ENCODE data around the gene ADORA1. TPM values are rescaled to one million over a fixed set of nuclear protein-coding genes. Genes with fewer than 3 reads are reported as not detected.

ADORA1 gene
- total and polyA plus RNA-seq, 2 donors (not counting 3 experiments of a cell fraction or from before 2014, with no cell fraction given): 0.15 TPM; not detected in 1

DNA sequence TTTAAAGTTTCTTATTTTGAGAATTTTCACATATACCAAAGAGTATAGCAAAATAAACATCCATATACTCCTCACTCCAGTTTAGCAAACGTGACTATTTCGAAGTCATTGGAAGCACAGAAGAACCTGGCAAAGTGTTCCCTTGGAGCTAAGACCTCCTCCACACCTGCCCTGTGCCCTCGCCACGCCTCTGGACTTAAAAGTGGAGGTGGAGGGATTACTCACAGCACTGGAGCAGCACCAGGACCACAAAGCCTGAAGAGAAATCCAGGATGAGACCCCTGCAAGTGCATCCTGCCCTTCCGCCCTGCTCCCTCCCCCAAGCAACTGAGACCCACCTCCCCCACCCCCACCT lies 58.5 kb downstream of the ADORA1 start:
- ChIA-PET CTCF (interaction anchor here (1.2 kb wide), 1 partner anchor 9 kb away, joined by 4 read pairs; no protein-coding TSS in a partner anchor), POLR2A (no interaction called here)
- no TSS peak for BruUV-seq (replicated peaks)
- H3K9ac ChIP-seq (replicated peaks; ENCODE audit: extremely low read depth, insufficient read depth, low read length): no peak overlapping the region
- H3K27ac ChIP-seq (ENCODE audit: insufficient read depth, low read depth, low read length): no peak overlapping the region
- FAIRE-seq (no peak), DNase-seq (ENCODE audit: low read depth, low spot score) (no peak)
- H4K20me1 ChIP-seq (replicated peaks; ENCODE audit: control insufficient read depth, extremely low read depth, insufficient read depth, low read length): no peaks in the 10 kb centered on the region
- no peaks in the 10 kb centered on the region for H3K9me3 ChIP-seq (replicated peaks; ENCODE audit: control insufficient read depth, insufficient read depth, low read length)
- intact Hi-C loops (cut with micrococcal nuclease) (no loop called here), dilution Hi-C loops (cut with MboI; ENCODE audit: extremely low pct_ligation_motif_present, low sequenced_read_pairs) (no loop called here)
- no peaks in the 10 kb centered on the region for H3K36me3 ChIP-seq (ENCODE audit: control insufficient read depth in 2 of 2, extremely low read depth in 1 of 2, insufficient read depth in 2 of 2, low read length in 2 of 2)
- no peaks in the 10 kb centered on the region for H3K9me1 ChIP-seq (replicated peaks; ENCODE audit: control insufficient read depth, extremely low read depth, insufficient read depth, low read length)
- peaks cover 15 to 17% of the 10 kb centered on the region in 2 experiments for H3K27me3 ChIP-seq (ENCODE audit: control insufficient read depth in 2 of 2, insufficient read depth in 2 of 2, low read length in 2 of 2)
- no peaks in the 10 kb centered on the region for H3K79me2 ChIP-seq (ENCODE audit: control insufficient read depth, insufficient read depth, low read length)
- no peaks in the 10 kb centered on the region for H3K4me1 ChIP-seq (ENCODE audit: control insufficient read depth, extremely low read depth, insufficient read depth, low read length)
- no peak overlapping the region for H3K4me2 ChIP-seq (ENCODE audit: insufficient read depth, low read length)
- TF ChIP-seq JUN (IDR thresholded peaks at IDR 0.05; ENCODE audit: borderline replicate concordance, insufficient read depth, insufficient read length, low read depth) (no peak), GATA2 (IDR thresholded peaks at IDR 0.05; ENCODE audit: insufficient read depth, insufficient read length, low read depth, low read length) (no peak), FOS (IDR thresholded peaks at IDR 0.05; ENCODE audit: borderline replicate concordance, insufficient read depth, low read length) (no peak), MYC (IDR thresholded peaks at IDR 0.05; ENCODE audit: low read depth, low read length) (no peak), POLR2AphosphoS5 (IDR thresholded peaks at IDR 0.05; ENCODE audit: insufficient read depth, low read depth, low read length) (no peak), POLR2A (IDR thresholded peaks at IDR 0.05; ENCODE audit: low read depth, low read length) (no peak), MAX (IDR thresholded peaks at IDR 0.05; ENCODE audit: insufficient read depth, insufficient read length) (no peak), EZH2 (IDR thresholded peaks at IDR 0.05; ENCODE audit: borderline replicate concordance, low read depth, low read length, severe bottlenecking) (no peak)
- TF ChIP-seq, protein P1, sequence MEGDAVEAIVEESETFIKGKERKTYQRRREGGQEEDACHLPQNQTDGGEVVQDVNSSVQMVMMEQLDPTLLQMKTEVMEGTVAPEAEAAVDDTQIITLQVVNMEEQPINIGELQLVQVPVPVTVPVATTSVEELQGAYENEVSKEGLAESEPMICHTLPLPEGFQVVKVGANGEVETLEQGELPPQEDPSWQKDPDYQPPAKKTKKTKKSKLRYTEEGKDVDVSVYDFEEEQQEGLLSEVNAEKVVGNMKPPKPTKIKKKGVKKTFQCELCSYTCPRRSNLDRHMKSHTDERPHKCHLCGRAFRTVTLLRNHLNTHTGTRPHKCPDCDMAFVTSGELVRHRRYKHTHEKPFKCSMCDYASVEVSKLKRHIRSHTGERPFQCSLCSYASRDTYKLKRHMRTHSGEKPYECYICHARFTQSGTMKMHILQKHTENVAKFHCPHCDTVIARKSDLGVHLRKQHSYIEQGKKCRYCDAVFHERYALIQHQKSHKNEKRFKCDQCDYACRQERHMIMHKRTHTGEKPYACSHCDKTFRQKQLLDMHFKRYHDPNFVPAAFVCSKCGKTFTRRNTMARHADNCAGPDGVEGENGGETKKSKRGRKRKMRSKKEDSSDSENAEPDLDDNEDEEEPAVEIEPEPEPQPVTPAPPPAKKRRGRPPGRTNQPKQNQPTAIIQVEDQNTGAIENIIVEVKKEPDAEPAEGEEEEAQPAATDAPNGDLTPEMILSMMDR (IDR thresholded peaks at IDR 0.05; ENCODE audit: extremely low read depth in 1 of 2, insufficient read depth in 1 of 2, low read depth in 1 of 2, low read length in 2 of 2): no peak
- no peak overlapping the region for H2AFZ ChIP-seq (ENCODE audit: low read depth, low read length)
- H3K4me3 ChIP-seq (replicated peaks in 1 of 3; ENCODE audit: insufficient read depth in 1 of 3, low read depth in 1 of 3, low read length in 3 of 3): no peak overlapping the region
